H9 (cell line): ENCODE data around the gene CUL4B. TPM values are rescaled to one million over a fixed set of nuclear protein-coding genes. Genes with fewer than 3 reads are reported as not detected.

ENCODE experiments used
- DNase-seq: peaks from one replicate; pipeline ENCODE4 v3.0.0-alpha.2; 2017
- H2AFZ ChIP-seq: one replicate; pipeline ENCODE4 v1.6.1; 2013; ENCODE audit warnings: mild to moderate bottlenecking, low read length, control low read depth, moderate library complexity
- H2AK5ac ChIP-seq: 2 replicates; pipeline ENCODE4 v1.6.1; 2013; ENCODE audit warnings: low read length, control low read depth, mixed read lengths; ENCODE audit not compliant: insufficient read length
- H2BK120ac ChIP-seq: one replicate; pipeline ENCODE4 v1.6.1; 2013; ENCODE audit warnings: low read depth, mild to moderate bottlenecking, low read length, control low read depth, inconsistent platforms; ENCODE audit not compliant: poor library complexity, severe bottlenecking
- H2BK12ac ChIP-seq: 2 replicates; pipeline ENCODE4 v1.6.1; 2013; ENCODE audit warnings: low read length, control low read depth, mixed read lengths, low read depth; ENCODE audit not compliant: insufficient read length
- H2BK15ac ChIP-seq: 2 replicates; pipeline ENCODE4 v1.6.1; 2013; ENCODE audit warnings: low read depth, low read length, control low read depth
- H2BK20ac ChIP-seq: one replicate; pipeline ENCODE4 v1.6.1; 2013; ENCODE audit warnings: low read depth, mild to moderate bottlenecking, low read length, control low read depth, inconsistent platforms; ENCODE audit not compliant: poor library complexity, severe bottlenecking
- H2BK5ac ChIP-seq: 2 replicates; pipeline ENCODE4 v1.6.1; 2013; ENCODE audit warnings: low read length, control low read depth, mixed read lengths; ENCODE audit not compliant: insufficient read length
- H3K14ac ChIP-seq: 2 replicates; pipeline ENCODE4 v1.6.1; 2013; ENCODE audit warnings: low read length, control low read depth; ENCODE audit not compliant: insufficient read depth
- H3K18ac ChIP-seq: 2 replicates; pipeline ENCODE4 v1.6.1; 2013; ENCODE audit warnings: low read depth, mild to moderate bottlenecking, mixed read lengths, low read length, control low read depth; ENCODE audit not compliant: insufficient read length
- H3K23ac ChIP-seq: 2 replicates; pipeline ENCODE4 v1.6.1; 2013; ENCODE audit warnings: low read length, control low read depth, mixed read lengths, low read depth; ENCODE audit not compliant: insufficient read length
- H3K23me2 ChIP-seq: 2 replicates; pipeline ENCODE4 v1.6.1; 2013; ENCODE audit warnings: low read depth, mild to moderate bottlenecking, mixed read lengths, low read length, control low read depth; ENCODE audit not compliant: insufficient read length, poor library complexity, severe bottlenecking
- H3K27ac ChIP-seq: 2 replicates; pipeline ENCODE4 v1.5.1; 2013; ENCODE audit warnings: low read length, control low read depth, mixed read lengths, low read depth; ENCODE audit not compliant: insufficient read length
- H3K27me3 ChIP-seq: 2 replicates; pipeline ENCODE4 v1.6.1; 2013; ENCODE audit warnings: low read length, control low read depth, inconsistent platforms; ENCODE audit not compliant: insufficient read depth
- H3K4ac ChIP-seq: 2 replicates; pipeline ENCODE4 v1.6.1; 2013; ENCODE audit warnings: low read depth, mild to moderate bottlenecking, control low read depth, inconsistent platforms, low read length, moderate library complexity
- H3K4me1 ChIP-seq: 2 replicates; pipeline ENCODE4 v1.6.1; 2013; ENCODE audit warnings: low read length, control low read depth, inconsistent platforms; ENCODE audit not compliant: insufficient read depth
- H3K4me2 ChIP-seq: 2 replicates; pipeline ENCODE4 v1.6.1; 2013; ENCODE audit warnings: low read length, control low read depth, mixed read lengths; ENCODE audit not compliant: insufficient read length, insufficient read depth
- H3K56ac ChIP-seq: 2 replicates; pipeline ENCODE4 v1.6.1; 2013; ENCODE audit warnings: low read depth, mild to moderate bottlenecking, mixed read lengths, low read length, control low read depth; ENCODE audit not compliant: insufficient read length
- H3K79me1 ChIP-seq: 2 replicates; pipeline ENCODE4 v1.6.1; 2013; ENCODE audit warnings: low read depth, mild to moderate bottlenecking, moderate library complexity, low read length, control low read depth, inconsistent platforms; ENCODE audit not compliant: insufficient read depth, poor library complexity, severe bottlenecking
- H3K79me2 ChIP-seq: 2 replicates; pipeline ENCODE4 v1.6.1; 2013; ENCODE audit warnings: low read length, control low read depth, inconsistent platforms; ENCODE audit not compliant: insufficient read depth
- H3K9ac ChIP-seq: 2 replicates; pipeline ENCODE4 v1.6.1; 2013; ENCODE audit warnings: low read length, control low read depth, mixed read lengths; ENCODE audit not compliant: insufficient read length; ENCODE audit errors: extremely low read depth
- H3K9me3 ChIP-seq: one replicate; pipeline ENCODE4 v1.6.1; 2013; ENCODE audit warnings: low read depth, low read length, inconsistent platforms; ENCODE audit not compliant: control insufficient read depth
- H3T11ph ChIP-seq: one replicate; pipeline ENCODE4 v1.6.1; 2013; ENCODE audit warnings: mild to moderate bottlenecking, low read length, control low read depth, inconsistent platforms
- H4K20me1 ChIP-seq: one replicate; pipeline ENCODE4 v1.6.1; 2013; ENCODE audit not compliant: control insufficient read depth, insufficient read length, insufficient read depth
- H4K5ac ChIP-seq: 2 replicates; pipeline ENCODE4 v1.6.1; 2013; ENCODE audit warnings: low read depth, mild to moderate bottlenecking, mixed read lengths, low read length, control low read depth; ENCODE audit not compliant: insufficient read length
- H4K8ac ChIP-seq: replicated peaks from 2 replicates; pipeline ENCODE4 v1.6.1; 2013; ENCODE audit warnings: low read length, control low read depth, mixed read lengths, low read depth; ENCODE audit not compliant: insufficient read length
- H4K91ac ChIP-seq: 2 replicates; pipeline ENCODE4 v1.6.1; 2013; ENCODE audit warnings: low read depth, mild to moderate bottlenecking, moderate library complexity, mixed read lengths, low read length, control low read depth; ENCODE audit not compliant: insufficient read length
- H3K27ac Mint-ChIP-seq, 3 experiments: 2 replicates in 2 of 3; 3 replicates in 1 of 3; pipeline ENCODE4 v1.8.0; 2020 to 2021; ENCODE audit warnings: mixed read lengths in 3 of 3, mild to moderate bottlenecking in 1 of 3, moderate library complexity in 1 of 3
- H3K27me3 Mint-ChIP-seq: 2 replicates; pipeline ENCODE4 v1.8.0; 2021; ENCODE audit warnings: low read depth, mild to moderate bottlenecking, moderate library complexity, mixed read lengths
- H3K36me3 Mint-ChIP-seq, 3 experiments: 2 replicates in 2 of 3; 3 replicates in 1 of 3; pipeline ENCODE4 v1.8.0; 2020 to 2021; ENCODE audit warnings: low read depth in 3 of 3, mixed read lengths in 3 of 3; ENCODE audit not compliant: insufficient read depth in 1 of 3
- H3K4me1 Mint-ChIP-seq, 2 experiments: 2 replicates each; pipeline ENCODE4 v1.8.0; 2020; ENCODE audit warnings: mixed read lengths in 2 of 2
- H3K4me3 Mint-ChIP-seq, 2 experiments: 2 replicates in 1 of 2; 3 replicates in 1 of 2; pipeline ENCODE4 v1.8.0; 2020 to 2021; ENCODE audit warnings: mild to moderate bottlenecking in 2 of 2, mixed read lengths in 2 of 2, moderate library complexity in 1 of 2
- H3K9me3 Mint-ChIP-seq, 2 experiments: 2 replicates in 1 of 2; 3 replicates in 1 of 2; pipeline ENCODE4 v1.8.0; 2020; ENCODE audit warnings: mild to moderate bottlenecking in 2 of 2, mixed read lengths in 2 of 2, moderate library complexity in 1 of 2
- WGBS: extraction: QIAGEN DNeasy Blood & Tissue Kit; methylation state at CpG from one replicate; pipeline ENCODE4 v1.1.7; 2013; ENCODE audit warnings: missing lambda C conversion rate, low lambda C conversion rate, mixed read lengths; ENCODE audit not compliant: insufficient read length; ENCODE audit errors: extremely low coverage; 5-methylcytosine and 5-hydroxymethylcytosine counted together
- total RNA-seq: library from RNA; stranded (reverse); gene quantifications from 2 replicates; pipeline ENCODE4 v1.2.1, GENCODE V29; 2021
- TF ChIP-seq, protein P1 (sequence below): fragments of 200-600 bp; sonication (generic); conservative IDR thresholded peaks from 3 replicates; pipeline ENCODE4 v1.8.0; 2021; ENCODE audit warnings: antibody characterized with exemption, mild to moderate bottlenecking

The CUL4B gene
- total RNA-seq, 1 experiment from 2014 or later, result 48.4 TPM

GRCh38 chrX:120570011-120570600, 9.3 kb upstream of the CUL4B start:
- no peak overlapping the region for H2BK5ac ChIP-seq
- peaks cover 29% of the 10 kb centered on the region for H3K9me3 ChIP-seq
- no peaks in the 10 kb centered on the region for H3K27me3 ChIP-seq
- H2AK5ac ChIP-seq, result no peak overlapping the region
- no peak overlapping the region for H3T11ph ChIP-seq
- H2BK120ac ChIP-seq, result no peak overlapping the region
- H2BK15ac ChIP-seq, result no peak overlapping the region
- no peaks in the 10 kb centered on the region for H4K20me1 ChIP-seq
- H3K79me1 ChIP-seq, result no peaks in the 10 kb centered on the region
- Mint-ChIP-seq H3K4me3 (no peak overlapping the region), H3K4me1 (no peaks in the 10 kb centered on the region), H3K36me3 (peaks cover 0 to 4% (median 4%) of the 10 kb centered on the region in 3 experiments; a peak in 3 of 7 replicates), H3K27me3 (0 out of 2 replicates have a peak, but pooled peaks cover 1% of the 10 kb centered on the region), H3K27ac (no peak overlapping the region), H3K9me3 (peaks cover 54 to 60% of the 10 kb centered on the region in 2 experiments)
- no peak overlapping the region for H3K4ac ChIP-seq
- H3K18ac ChIP-seq, result no peak overlapping the region
- no peak overlapping the region for H2BK20ac ChIP-seq
- TF ChIP-seq, protein P1, sequence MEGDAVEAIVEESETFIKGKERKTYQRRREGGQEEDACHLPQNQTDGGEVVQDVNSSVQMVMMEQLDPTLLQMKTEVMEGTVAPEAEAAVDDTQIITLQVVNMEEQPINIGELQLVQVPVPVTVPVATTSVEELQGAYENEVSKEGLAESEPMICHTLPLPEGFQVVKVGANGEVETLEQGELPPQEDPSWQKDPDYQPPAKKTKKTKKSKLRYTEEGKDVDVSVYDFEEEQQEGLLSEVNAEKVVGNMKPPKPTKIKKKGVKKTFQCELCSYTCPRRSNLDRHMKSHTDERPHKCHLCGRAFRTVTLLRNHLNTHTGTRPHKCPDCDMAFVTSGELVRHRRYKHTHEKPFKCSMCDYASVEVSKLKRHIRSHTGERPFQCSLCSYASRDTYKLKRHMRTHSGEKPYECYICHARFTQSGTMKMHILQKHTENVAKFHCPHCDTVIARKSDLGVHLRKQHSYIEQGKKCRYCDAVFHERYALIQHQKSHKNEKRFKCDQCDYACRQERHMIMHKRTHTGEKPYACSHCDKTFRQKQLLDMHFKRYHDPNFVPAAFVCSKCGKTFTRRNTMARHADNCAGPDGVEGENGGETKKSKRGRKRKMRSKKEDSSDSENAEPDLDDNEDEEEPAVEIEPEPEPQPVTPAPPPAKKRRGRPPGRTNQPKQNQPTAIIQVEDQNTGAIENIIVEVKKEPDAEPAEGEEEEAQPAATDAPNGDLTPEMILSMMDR, result no peak
- DNase-seq, result no peak
- no peak overlapping the region for H2BK12ac ChIP-seq
- H4K5ac ChIP-seq, result no peak overlapping the region
- no peak overlapping the region for H4K8ac ChIP-seq
- H3K27ac ChIP-seq, result no peak overlapping the region
- no CpG with 5 or more reads among the region's 3 CpGs for WGBS
- H3K4me2 ChIP-seq, result no peak overlapping the region
- no peak overlapping the region for H3K56ac ChIP-seq
- no peaks in the 10 kb centered on the region for H3K23me2 ChIP-seq
- H3K79me2 ChIP-seq, result no peaks in the 10 kb centered on the region
- H3K14ac ChIP-seq, result no peak overlapping the region
- no peak overlapping the region for H3K23ac ChIP-seq
- no peaks in the 10 kb centered on the region for H3K4me1 ChIP-seq
- no peak overlapping the region for H2AFZ ChIP-seq
- no peak overlapping the region for H3K9ac ChIP-seq
- no peak overlapping the region for H4K91ac ChIP-seq
